SU-DHL-6 (cell line): Measurements from ENCODE around the gene DPH7.
"Not testable (repeated sequence)": the region's sequence is repeated elsewhere in the genome, so short reads cannot be mapped to it uniquely, and the experiment has no call there.

Source experiments
- H2AFZ ChIP-seq: fragments of 200-600 bp; sonication (generic); 2 replicates; pipeline ENCODE4 v1.6.1; 2014; ENCODE audit warnings: low read depth, mild to moderate bottlenecking, moderate library complexity, mixed read lengths, antibody characterized with exemption, low read length; ENCODE audit not compliant: severe bottlenecking
- H3F3A ChIP-seq: fragments of 200-600 bp; shearing (Covaris generic); 2 replicates; pipeline ENCODE4 v1.6.0; 2016; ENCODE audit warnings: antibody characterized with exemption, mild to moderate bottlenecking; ENCODE audit not compliant: insufficient read depth
- H3K27ac ChIP-seq: fragments of 200-600 bp; sonication (generic); 2 replicates; pipeline ENCODE4 v1.5.1; 2016; ENCODE audit warnings: low read depth, mild to moderate bottlenecking, low read length, moderate library complexity, mixed read lengths
- H3K27me3 ChIP-seq: fragments of 200-600 bp; sonication (generic), shearing (Covaris generic); 2 replicates; pipeline ENCODE4 v1.6.0; 2014; ENCODE audit warnings: mild to moderate bottlenecking, low read length
- H3K36me3 ChIP-seq: fragments of 200-600 bp; sonication (generic); 2 replicates; pipeline ENCODE4 v1.6.1; 2014; ENCODE audit warnings: mild to moderate bottlenecking, low read length, mixed read lengths
- H3K4me2 ChIP-seq: fragments of 300-600, 200-600 bp; shearing (Covaris generic), sonication (generic); 2 replicates; pipeline ENCODE4 v1.6.0; 2014; ENCODE audit warnings: low read length, low read depth, mild to moderate bottlenecking; ENCODE audit not compliant: poor library complexity, severe bottlenecking
- H3K4me3 ChIP-seq: fragments of 200-600 bp; sonication (generic); 2 replicates; pipeline ENCODE4 v1.5.1; 2014; ENCODE audit warnings: antibody characterized with exemption, low read length, mild to moderate bottlenecking, mixed read lengths; ENCODE audit not compliant: insufficient read depth, poor library complexity, severe bottlenecking
- H3K79me2 ChIP-seq: fragments of 200-600 bp; sonication (generic); 2 replicates; pipeline ENCODE4 v1.6.1; 2014; ENCODE audit warnings: mild to moderate bottlenecking, low read length, moderate library complexity; ENCODE audit not compliant: insufficient read depth
- H3K9ac ChIP-seq: fragments of 200-600 bp; sonication (generic); 2 replicates; pipeline ENCODE4 v1.7.0; 2014; ENCODE audit warnings: mild to moderate bottlenecking, low read length
- H3K9me2 ChIP-seq: fragments of 200-600 bp; sonication (generic); replicated peaks from 2 replicates; pipeline ENCODE4 v1.6.1; 2014; ENCODE audit warnings: low read length; ENCODE audit not compliant: insufficient read depth
- H3K9me3 ChIP-seq: fragments of 200-600 bp; sonication (generic); 2 replicates; pipeline ENCODE4 v1.6.1; 2014; ENCODE audit warnings: low read length, mixed read lengths; ENCODE audit not compliant: insufficient read depth
- H4K20me1 ChIP-seq: fragments of 200-600 bp; sonication (generic); 2 replicates; pipeline ENCODE4 v1.6.1; 2014; ENCODE audit warnings: low read depth, mild to moderate bottlenecking, antibody characterized with exemption, low read length, moderate library complexity, mixed read lengths
- EZH2phosphoT487 ChIP-seq: fragments of 200-600 bp; sonication (generic), shearing (Covaris generic); conservative IDR thresholded peaks from 2 replicates; pipeline ENCODE4 v1.6.1; 2018; ENCODE audit warnings: mild to moderate bottlenecking, antibody characterized with exemption, low read length, moderate library complexity, mixed read lengths
- TF ChIP-seq, protein P1 (sequence below): fragments of 200-600 bp; sonication (generic); IDR thresholded peaks from one replicate; pipeline ENCODE4 v1.5.1; 2017; ENCODE audit warnings: antibody characterized with exemption, mild to moderate bottlenecking, low read length, moderate library complexity; ENCODE audit not compliant: insufficient read depth, poor library complexity, severe bottlenecking

Gene DPH7

DNA sequence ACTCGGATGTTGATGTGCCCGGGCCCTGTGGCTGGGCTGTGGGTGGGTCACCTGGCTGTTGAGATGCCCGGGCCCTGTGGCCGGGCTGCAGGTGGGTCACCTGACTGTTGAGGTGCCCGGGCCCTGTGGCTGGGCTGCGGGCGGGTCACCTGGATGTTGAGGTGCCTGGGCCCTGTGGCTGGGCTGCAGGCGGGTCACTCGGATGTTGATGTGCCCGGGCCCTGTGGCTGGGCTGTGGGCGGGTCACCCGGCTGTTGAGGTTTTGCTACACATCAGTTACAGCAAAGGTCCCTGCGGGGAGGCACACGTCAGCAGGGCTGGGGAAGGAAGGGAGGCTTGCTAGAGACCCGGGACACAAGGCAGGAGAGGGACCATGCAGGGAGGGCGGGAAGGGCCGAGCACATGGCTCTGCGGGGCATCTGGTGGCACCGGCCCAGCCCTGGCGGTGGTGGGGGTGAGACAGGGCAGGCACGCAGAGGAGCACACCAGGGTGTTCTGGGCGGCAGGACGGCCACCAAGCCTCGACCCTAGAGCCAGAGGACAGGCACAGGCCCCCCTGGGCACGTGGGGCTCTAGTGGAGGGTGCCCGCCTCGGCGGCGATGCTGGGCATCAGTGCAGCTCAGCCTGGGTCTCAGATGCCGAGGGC is 63.9 kb downstream of the DPH7 start:
- H3K36me3 ChIP-seq, result no peaks in the 10 kb centered on the region
- no peaks in the 10 kb centered on the region for H3K9me3 ChIP-seq
- no peak overlapping the region for H2AFZ ChIP-seq
- no peak overlapping the region for H3K27ac ChIP-seq
- H3K4me3 ChIP-seq, result no peak overlapping the region
- H3K9ac ChIP-seq, result no peak overlapping the region
- H3K27me3 ChIP-seq, result no peaks in the 10 kb centered on the region
- no peaks in the 10 kb centered on the region for H3K9me2 ChIP-seq
- H4K20me1 ChIP-seq, result no peaks in the 10 kb centered on the region
- no peaks in the 10 kb centered on the region for H3F3A ChIP-seq
- H3K4me2 ChIP-seq, result no peak overlapping the region
- no peaks in the 10 kb centered on the region for H3K79me2 ChIP-seq
- no peak for TF ChIP-seq EZH2phosphoT487
- TF ChIP-seq, protein P1, sequence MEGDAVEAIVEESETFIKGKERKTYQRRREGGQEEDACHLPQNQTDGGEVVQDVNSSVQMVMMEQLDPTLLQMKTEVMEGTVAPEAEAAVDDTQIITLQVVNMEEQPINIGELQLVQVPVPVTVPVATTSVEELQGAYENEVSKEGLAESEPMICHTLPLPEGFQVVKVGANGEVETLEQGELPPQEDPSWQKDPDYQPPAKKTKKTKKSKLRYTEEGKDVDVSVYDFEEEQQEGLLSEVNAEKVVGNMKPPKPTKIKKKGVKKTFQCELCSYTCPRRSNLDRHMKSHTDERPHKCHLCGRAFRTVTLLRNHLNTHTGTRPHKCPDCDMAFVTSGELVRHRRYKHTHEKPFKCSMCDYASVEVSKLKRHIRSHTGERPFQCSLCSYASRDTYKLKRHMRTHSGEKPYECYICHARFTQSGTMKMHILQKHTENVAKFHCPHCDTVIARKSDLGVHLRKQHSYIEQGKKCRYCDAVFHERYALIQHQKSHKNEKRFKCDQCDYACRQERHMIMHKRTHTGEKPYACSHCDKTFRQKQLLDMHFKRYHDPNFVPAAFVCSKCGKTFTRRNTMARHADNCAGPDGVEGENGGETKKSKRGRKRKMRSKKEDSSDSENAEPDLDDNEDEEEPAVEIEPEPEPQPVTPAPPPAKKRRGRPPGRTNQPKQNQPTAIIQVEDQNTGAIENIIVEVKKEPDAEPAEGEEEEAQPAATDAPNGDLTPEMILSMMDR, result no peak

DNA sequence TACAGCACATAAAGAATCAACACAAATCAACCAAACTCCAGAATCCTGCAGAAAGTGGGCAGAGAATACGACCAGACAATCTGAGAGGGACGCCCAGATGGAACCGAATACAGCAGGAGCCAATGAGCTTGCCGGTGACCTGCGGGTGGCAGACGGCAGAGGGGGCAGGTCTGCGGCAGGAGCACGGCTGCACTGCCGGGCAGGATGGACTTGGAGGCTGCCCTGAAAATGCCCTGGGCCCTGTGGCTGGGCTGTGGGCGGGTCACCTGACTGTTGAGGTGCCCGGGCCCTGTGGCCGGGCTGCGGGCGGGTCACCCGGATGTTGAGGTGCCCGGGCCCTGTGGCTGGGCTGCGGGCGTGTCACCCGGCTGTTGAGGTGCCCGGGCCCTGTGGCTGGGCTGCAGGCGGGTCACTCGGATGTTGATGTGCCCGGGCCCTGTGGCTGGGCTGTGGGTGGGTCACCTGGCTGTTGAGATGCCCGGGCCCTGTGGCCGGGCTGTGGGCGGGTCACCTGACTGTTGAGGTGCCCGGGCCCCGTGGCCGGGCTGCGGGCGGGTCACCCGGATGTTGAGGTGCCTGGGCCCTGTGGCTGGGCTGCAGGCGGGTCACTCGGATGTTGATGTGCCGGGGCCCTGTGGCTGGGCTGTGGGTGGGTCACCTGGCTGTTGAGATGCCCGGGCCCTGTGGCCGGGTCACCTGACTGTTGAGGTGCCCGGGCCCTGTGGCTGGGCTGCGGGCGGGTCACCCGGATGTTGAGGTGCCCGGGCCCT is 64.7 kb downstream of the DPH7 start:
- not testable (repeated sequence) for H3K79me2 ChIP-seq, H3K27me3 ChIP-seq, H3K4me2 ChIP-seq, H3K27ac ChIP-seq, H3F3A ChIP-seq, H4K20me1 ChIP-seq, H3K4me3 ChIP-seq, H3K36me3 ChIP-seq, H3K9ac ChIP-seq, H3K9me3 ChIP-seq, H2AFZ ChIP-seq, H3K9me2 ChIP-seq

DNA sequence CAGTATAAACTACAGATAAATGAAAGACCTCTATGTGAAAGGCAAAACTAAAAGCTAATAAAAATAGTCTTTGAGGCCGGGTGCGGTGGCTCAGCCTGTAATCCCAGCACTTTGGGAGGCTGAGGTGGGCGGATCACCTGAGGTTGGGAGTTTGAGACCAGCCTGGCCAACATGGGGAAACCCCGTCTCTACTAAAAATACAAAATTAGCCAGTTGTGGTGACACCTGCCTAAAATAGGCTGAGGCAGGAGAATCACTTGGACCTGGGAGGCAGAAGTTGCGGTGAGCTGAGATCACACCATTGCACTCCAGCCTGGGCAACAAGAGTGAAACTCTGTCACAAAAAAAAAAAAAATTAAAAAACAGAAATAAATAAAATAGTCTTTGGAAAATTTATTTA is 65.6 kb downstream of the DPH7 start:
- H3K4me2 ChIP-seq, H3K4me3 ChIP-seq, H3K27ac ChIP-seq, H3K27me3 ChIP-seq, H3K9me2 ChIP-seq, H2AFZ ChIP-seq, H3K36me3 ChIP-seq, H3K79me2 ChIP-seq, H4K20me1 ChIP-seq, H3F3A ChIP-seq, H3K9me3 ChIP-seq, H3K9ac ChIP-seq: not testable (repeated sequence)

DNA sequence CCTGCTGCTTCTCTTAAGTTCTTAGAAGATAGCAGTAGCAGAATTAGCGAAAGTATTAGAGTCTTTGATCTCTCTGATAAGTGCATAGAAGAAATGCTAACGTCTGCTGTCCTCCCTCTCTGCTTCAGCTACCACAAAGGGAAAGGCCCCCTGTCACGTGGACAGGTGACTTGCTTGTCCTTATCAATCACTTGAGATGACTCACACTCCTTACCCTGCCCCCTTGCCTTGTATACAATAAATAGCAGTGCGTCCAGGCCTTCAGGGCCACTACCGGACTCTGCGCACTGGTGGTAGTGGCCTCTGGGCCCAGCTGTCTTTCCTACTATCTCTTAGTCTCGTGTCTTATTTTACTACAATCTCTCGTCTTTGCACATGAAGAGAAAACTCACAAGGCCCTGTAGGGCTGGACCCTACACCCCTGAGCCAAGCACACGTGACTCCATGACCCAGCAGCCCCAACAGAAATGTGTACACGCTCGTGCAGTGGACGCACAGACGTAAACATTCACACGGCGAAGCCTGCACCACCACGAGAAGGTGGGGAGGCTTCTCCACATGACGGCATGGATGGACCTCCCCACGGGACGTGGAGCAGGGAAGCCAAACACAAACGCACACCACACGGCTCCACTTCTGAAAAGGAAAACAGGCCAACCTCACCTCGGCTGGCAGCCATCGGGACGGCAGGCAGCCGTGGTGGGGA is 66.8 kb downstream of the DPH7 start:
- H3K27ac ChIP-seq, result no peak overlapping the region
- no peaks in the 10 kb centered on the region for H3K79me2 ChIP-seq
- H3K27me3 ChIP-seq, result no peaks in the 10 kb centered on the region
- no peak overlapping the region for H3K4me3 ChIP-seq
- no peaks in the 10 kb centered on the region for H4K20me1 ChIP-seq
- H3K9ac ChIP-seq, result no peak overlapping the region
- no peaks in the 10 kb centered on the region for H3K9me3 ChIP-seq
- no peaks in the 10 kb centered on the region for H3K36me3 ChIP-seq
- no peaks in the 10 kb centered on the region; the same call in 1 of the 2 replicates for H3F3A ChIP-seq
- H3K4me2 ChIP-seq, result no peak overlapping the region
- H2AFZ ChIP-seq, result no peak overlapping the region
- no peaks in the 10 kb centered on the region for H3K9me2 ChIP-seq
- TF ChIP-seq, protein P1, result no peak
- TF ChIP-seq EZH2phosphoT487, result no peak

DNA sequence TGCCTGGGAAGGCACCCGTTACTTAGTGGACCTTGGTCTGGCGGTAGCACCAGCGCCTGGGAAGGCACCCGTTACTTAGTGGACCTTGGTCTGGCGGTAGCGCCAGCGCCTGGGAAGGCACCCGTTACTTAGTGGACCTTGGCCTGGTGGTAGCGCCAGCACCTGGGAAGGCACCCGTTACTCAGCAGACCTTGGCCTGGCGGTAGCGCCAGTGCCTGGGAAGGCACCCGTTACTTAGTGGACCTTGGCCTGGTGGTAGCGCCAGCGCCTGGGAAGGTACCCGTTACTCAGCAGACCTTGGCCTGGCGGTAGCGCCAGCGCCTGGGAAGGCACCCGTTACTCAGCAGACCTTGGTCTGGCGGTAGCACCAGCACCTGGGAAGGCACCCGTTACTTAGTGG is 67.6 kb downstream of the DPH7 start:
- H4K20me1 ChIP-seq, H2AFZ ChIP-seq, H3K4me3 ChIP-seq, H3K79me2 ChIP-seq, H3K9me3 ChIP-seq, H3K9me2 ChIP-seq, H3K27me3 ChIP-seq, H3K4me2 ChIP-seq, H3F3A ChIP-seq, H3K36me3 ChIP-seq, H3K27ac ChIP-seq, H3K9ac ChIP-seq: not testable (repeated sequence)
